ENCODE results near the gene MINDY4. TPM values are rescaled to one million over a fixed set of nuclear protein-coding genes. Genes with fewer than 3 reads are reported as not detected.

The MINDY4 gene
- total and polyA plus RNA-seq, 2 of the 13 experiments (the other 11 are each of a cell fraction or from before 2014, with no cell fraction given): not detected

DNA sequence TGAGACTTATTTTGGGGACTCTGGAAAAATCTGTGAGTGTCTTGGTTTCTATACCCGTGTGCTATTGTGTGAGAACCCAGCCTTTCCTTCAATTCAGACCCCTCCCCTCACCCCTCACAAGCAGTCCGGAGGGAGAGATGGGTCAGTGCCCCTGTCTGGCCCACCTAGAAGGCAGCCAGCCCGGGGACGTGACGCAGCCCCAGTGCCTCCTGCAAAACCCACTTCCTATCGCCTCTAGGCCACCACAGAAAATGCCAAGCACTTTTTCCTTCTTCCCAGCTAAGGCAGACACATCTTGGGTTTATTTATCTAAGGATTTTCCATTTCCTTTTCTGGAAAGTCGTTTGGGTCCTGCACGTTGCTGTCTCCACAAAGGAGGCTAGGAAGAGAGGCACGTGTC is 128.8 kb downstream of the MINDY4 start:
- H3K9me3 ChIP-seq (ENCODE audit: low read length): no peaks in the 10 kb centered on the region
- H3K27me3 ChIP-seq (ENCODE audit: control insufficient read depth in 1 of 2, insufficient read depth in 2 of 2, low read length in 2 of 2): peaks cover 0 to 2% of the 10 kb centered on the region in 2 experiments; a peak in 2 of 5 replicates
- H3K79me2 ChIP-seq (ENCODE audit: insufficient read depth, low read length): no peaks in the 10 kb centered on the region
- intact Hi-C loops (cut with micrococcal nuclease; ENCODE audit: unreplicated experiment) (no loop called here), in situ Hi-C loops (cut with HindIII; ENCODE audit: extremely low pct_ligation_motif_present, low pct_unique_long_range_greater_than_20kb) (no loop called here)
- H3K4me3 ChIP-seq (replicated peaks in 1 of 3; ENCODE audit: insufficient read depth in 1 of 3, low read depth in 2 of 3, low read length in 3 of 3): no peak overlapping the region
- no peaks in the 10 kb centered on the region for H3K36me3 ChIP-seq (replicated peaks in 1 of 2; ENCODE audit: control insufficient read depth in 1 of 2, insufficient read depth in 2 of 2, low read length in 2 of 2)
- no peak overlapping the region for H3K9ac ChIP-seq (ENCODE audit: insufficient read depth, low read depth, low read length)
- DNase-seq (ENCODE audit: low spot score) (no peak), ATAC-seq (no peak), FAIRE-seq (no peak)
- no peak overlapping the region for H2AFZ ChIP-seq (ENCODE audit: low read length)
- no peaks in the 10 kb centered on the region for H4K20me1 ChIP-seq (ENCODE audit: insufficient read depth, low read length)
- no TSS peak for BruUV-seq (replicated peaks)
- 5% methylated on average over 5 of the region's 9 CpGs for WGBS (ENCODE audit: low lambda C conversion rate)
- H3K4me1 ChIP-seq (ENCODE audit: insufficient read depth, low read length): no peaks in the 10 kb centered on the region
- CTCF ChIA-PET (ENCODE audit: low intra/inter-chr PET ratio, low total read pairs): no interaction called here
- no peak overlapping the region for H3K4me2 ChIP-seq (ENCODE audit: low read depth, low read length)
- POLR2A ChIA-PET: no interaction called here
- H3K27ac ChIP-seq (ENCODE audit: extremely low read length, insufficient read depth, low read length): no peak overlapping the region
- no peak for TF ChIP-seq DRAP1 (CRISPR knock-in tag; IDR thresholded peaks at IDR 0.05)

- no peak for ATAC-seq
- WGBS (ENCODE audit: low lambda C conversion rate): 31% methylated on average over 7 of the region's 11 CpGs
- H4K20me1 ChIP-seq (ENCODE audit: insufficient read depth, low read length): no peaks in the 10 kb centered on the region
- intact Hi-C loops (cut with micrococcal nuclease; ENCODE audit: unreplicated experiment): no loop called here
- BruUV-seq (replicated peaks): no TSS peak
- no peak overlapping the region for H3K4me3 ChIP-seq (replicated peaks in 1 of 3; ENCODE audit: insufficient read depth in 1 of 3, low read depth in 2 of 3, low read length in 3 of 3)
- H3K79me2 ChIP-seq (ENCODE audit: insufficient read depth, low read length): no peaks in the 10 kb centered on the region
- H3K27ac ChIP-seq (ENCODE audit: extremely low read length, insufficient read depth, low read length): no peak overlapping the region
- no peaks in the 10 kb centered on the region for H3K36me3 ChIP-seq (replicated peaks in 1 of 2; ENCODE audit: control insufficient read depth in 1 of 2, insufficient read depth in 2 of 2, low read length in 2 of 2)
- H3K4me2 ChIP-seq (ENCODE audit: low read depth, low read length): no peak overlapping the region
- FAIRE-seq: no peak
- POLR2A ChIA-PET: no interaction called here
- in situ Hi-C loops (cut with HindIII; ENCODE audit: extremely low pct_ligation_motif_present, low pct_unique_long_range_greater_than_20kb): no loop called here
- H3K9ac ChIP-seq (ENCODE audit: insufficient read depth, low read depth, low read length): no peak overlapping the region
- no peaks in the 10 kb centered on the region for H3K9me3 ChIP-seq (ENCODE audit: low read length)
- no peak for DNase-seq (ENCODE audit: low spot score)
- CTCF ChIA-PET (ENCODE audit: low intra/inter-chr PET ratio, low total read pairs): no interaction called here
- no peaks in the 10 kb centered on the region for H3K4me1 ChIP-seq (ENCODE audit: insufficient read depth, low read length)
- H3K27me3 ChIP-seq (ENCODE audit: control insufficient read depth in 1 of 2, insufficient read depth in 2 of 2, low read length in 2 of 2): no peaks in the 10 kb centered on the region; a peak in 1 of 5 replicates
- H2AFZ ChIP-seq (ENCODE audit: low read length): no peak overlapping the region
- TF ChIP-seq BHLHE40 (IDR thresholded peaks at IDR 0.05; ENCODE audit: low read length) (no peak), HDAC6 (IDR thresholded peaks at IDR 0.05; ENCODE audit: low read depth, low read length) (no peak), ZNF547 (CRISPR knock-in tag; IDR thresholded peaks at IDR 0.05) (no peak), ZNF121 (CRISPR knock-in tag; IDR thresholded peaks at IDR 0.05) (no peak), ZNF782 (CRISPR knock-in tag; IDR thresholded peaks at IDR 0.05; ENCODE audit: borderline replicate concordance) (no peak), SMC3 (IDR thresholded peaks at IDR 0.05; ENCODE audit: low read length) (no peak), ZNF205 (CRISPR knock-in tag; IDR thresholded peaks at IDR 0.05) (no peak), MIER3 (CRISPR knock-in tag; IDR thresholded peaks at IDR 0.05; ENCODE audit: borderline replicate concordance) (no peak), ATRX (CRISPR knock-in tag; IDR thresholded peaks at IDR 0.05; ENCODE audit: borderline replicate concordance) (no peak), THRA (CRISPR knock-in tag; IDR thresholded peaks at IDR 0.05; ENCODE audit: borderline replicate concordance) (no peak), ZNF367 (CRISPR knock-in tag; IDR thresholded peaks at IDR 0.05; ENCODE audit: borderline replicate concordance) (no peak), ZNF138 (CRISPR knock-in tag; IDR thresholded peaks at IDR 0.05; ENCODE audit: low read depth) (no peak), ZNF496 (CRISPR knock-in tag; IDR thresholded peaks at IDR 0.05; ENCODE audit: insufficient replicate concordance) (no peak), CEBPB (IDR thresholded peaks at IDR 0.05; ENCODE audit: borderline replicate concordance, low read depth, low read length) (no peak), REXO4 (CRISPR knock-in tag; IDR thresholded peaks at IDR 0.05; ENCODE audit: borderline replicate concordance) (no peak), GTF2F1 (IDR thresholded peaks at IDR 0.05; ENCODE audit: low read length) (no peak)
- TF ChIP-seq, protein P1, sequence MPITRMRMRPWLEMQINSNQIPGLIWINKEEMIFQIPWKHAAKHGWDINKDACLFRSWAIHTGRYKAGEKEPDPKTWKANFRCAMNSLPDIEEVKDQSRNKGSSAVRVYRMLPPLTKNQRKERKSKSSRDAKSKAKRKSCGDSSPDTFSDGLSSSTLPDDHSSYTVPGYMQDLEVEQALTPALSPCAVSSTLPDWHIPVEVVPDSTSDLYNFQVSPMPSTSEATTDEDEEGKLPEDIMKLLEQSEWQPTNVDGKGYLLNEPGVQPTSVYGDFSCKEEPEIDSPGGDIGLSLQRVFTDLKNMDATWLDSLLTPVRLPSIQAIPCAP (CRISPR knock-in tag; IDR thresholded peaks at IDR 0.05; ENCODE audit: low read depth): no peak
These were observed 129.7 kb downstream of the MINDY4 start for GRCh38 chr7:30900803-30901362.

All from HepG2 (cell line).